Stimulated activated effector memory CD8-positive, alpha-beta T cell treated with anti-CD3 and anti-CD28 coated beads, Interleukin-12 subunit alpha, Interleukin-12 subunit beta, amount 100 ng/mL, for 72 hours (primary cell): ENCODE results near the gene CLECL1.
"Not testable (repeated sequence)": the region's sequence is repeated elsewhere in the genome, so short reads cannot be mapped to it uniquely, and the experiment has no call there.

Source experiments
- ATAC-seq: fragments of 150-1000 bp; cut with Tn5 transposase; 2 replicates; pipeline ENCODE4 v1.10.0; 2021
- DNase-seq, 2 donors: peaks; one replicate each; pipeline ENCODE4 v3.0.0; 2021 to 2022; ENCODE audit warnings: low spot score in 2 of 2
- H3K27ac Mint-ChIP-seq: one replicate; pipeline ENCODE4 v1.8.0; 2022; ENCODE audit warnings: mild to moderate bottlenecking, mixed read lengths
- H3K36me3 Mint-ChIP-seq: one replicate; pipeline ENCODE4 v1.8.0; 2022; ENCODE audit warnings: mild to moderate bottlenecking, mixed read lengths
- H3K4me1 Mint-ChIP-seq: one replicate; pipeline ENCODE4 v1.8.0; 2022; ENCODE audit warnings: mixed read lengths
- H3K4me3 Mint-ChIP-seq: one replicate; pipeline ENCODE4 v1.8.0; 2022; ENCODE audit warnings: mild to moderate bottlenecking, mixed read lengths
- H3K9me3 Mint-ChIP-seq: one replicate; pipeline ENCODE4 v1.8.0; 2022; ENCODE audit warnings: mixed read lengths

CLECL1 gene

DNA sequence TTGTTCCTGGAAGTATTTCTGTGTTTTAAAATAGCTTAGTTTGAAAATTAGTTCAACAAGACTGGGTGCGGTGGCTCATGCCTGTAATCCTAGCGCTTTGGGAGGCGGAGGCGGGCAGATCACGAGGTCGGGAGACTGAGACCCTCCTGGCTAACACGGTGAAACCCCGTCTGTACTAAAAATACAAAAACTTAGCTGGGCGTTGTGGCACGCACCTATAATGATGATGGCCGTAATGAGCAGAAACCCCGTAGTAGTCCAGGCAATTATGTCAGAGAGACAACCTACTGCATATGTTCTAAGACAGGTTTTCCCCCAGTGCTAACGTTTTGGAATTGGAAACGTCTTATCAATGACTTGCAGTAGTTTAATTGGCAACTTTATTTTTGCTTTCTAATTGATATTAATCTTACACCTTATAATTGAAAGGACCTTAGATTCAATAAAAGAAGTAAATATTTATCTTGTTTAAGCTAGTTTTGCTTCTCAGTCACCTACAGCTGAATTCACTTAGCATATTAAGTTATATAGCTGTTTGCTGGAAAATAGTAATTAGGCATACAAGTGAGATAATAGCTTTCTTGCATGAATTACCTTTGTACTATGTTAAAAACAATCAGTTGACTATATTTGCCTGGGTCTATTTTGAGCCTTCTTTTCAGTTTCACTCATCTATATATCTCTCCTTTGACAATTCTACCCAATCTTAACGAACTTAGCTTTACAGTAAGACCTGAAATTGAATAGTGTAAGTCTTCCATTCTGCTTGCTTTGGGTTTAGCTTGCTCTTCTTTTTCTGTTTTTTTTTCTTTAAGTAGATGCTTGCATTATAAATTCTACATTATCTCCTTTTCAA lies 15.6 kb downstream of the CLECL1 start:
- Mint-ChIP-seq H3K36me3 (peaks cover 4% of the 10 kb centered on the region), H3K4me3 (no peak overlapping the region), H3K9me3 (no peaks in the 10 kb centered on the region), H3K4me1 (peaks cover 16% of the 10 kb centered on the region), H3K27ac (no peak overlapping the region)
- no peak for DNase-seq
- no peak for ATAC-seq

DNA sequence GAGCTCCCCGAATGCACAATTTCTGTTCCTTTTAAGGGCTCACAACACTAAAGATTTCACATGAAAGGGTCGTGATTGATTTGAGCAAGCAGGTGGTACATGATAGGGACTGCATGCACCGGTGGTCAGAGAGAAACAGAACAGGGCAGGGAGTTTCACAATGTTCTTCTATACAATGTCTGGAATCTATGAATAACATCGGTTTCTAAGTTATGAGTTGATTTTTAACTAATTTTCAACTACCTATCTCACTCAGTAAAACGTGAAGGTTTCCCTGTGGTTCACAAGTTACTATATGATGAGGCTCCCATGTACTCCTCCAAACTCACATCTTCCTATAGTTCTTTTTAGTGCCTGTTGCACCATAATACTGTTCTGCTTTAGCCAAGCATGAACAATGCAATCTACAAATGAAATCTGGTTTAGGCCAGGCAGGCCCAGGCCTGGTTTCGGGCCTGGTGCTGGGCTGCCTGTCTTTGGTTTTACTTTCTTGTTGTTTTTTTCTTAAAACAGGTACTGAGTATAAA lies 19.8 kb downstream of the CLECL1 start:
- H3K4me3 Mint-ChIP-seq, H3K9me3 Mint-ChIP-seq, H3K36me3 Mint-ChIP-seq, DNase-seq: not testable (repeated sequence)
- Mint-ChIP-seq H3K27ac (peak overlapping the region; percentile 36), H3K4me1 (peaks cover 43% of the 10 kb centered on the region)
- peak; percentile 83 for ATAC-seq

DNA sequence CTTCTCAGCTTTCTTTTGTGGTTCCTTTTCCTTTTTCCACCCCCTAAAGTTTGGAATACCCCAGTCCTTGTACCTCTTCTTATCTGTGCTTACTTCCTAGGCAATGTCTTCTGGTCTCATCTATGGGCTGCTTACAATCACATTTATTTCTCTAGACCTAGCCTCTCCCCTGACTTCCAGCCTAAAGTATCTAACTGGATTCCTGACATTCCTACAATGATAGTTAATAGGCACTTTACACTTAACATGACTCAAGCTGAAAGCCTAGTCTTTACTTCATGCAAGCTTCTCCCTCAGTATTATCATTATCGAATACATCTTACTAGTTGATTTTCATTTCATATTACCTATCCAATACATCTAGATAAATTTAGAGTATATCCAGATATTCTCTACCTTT lies 21.2 kb downstream of the CLECL1 start:
- Mint-ChIP-seq H3K27ac (no peak overlapping the region), H3K9me3 (no peaks in the 10 kb centered on the region), H3K36me3 (peaks cover 4% of the 10 kb centered on the region), H3K4me1 (peaks cover 57% of the 10 kb centered on the region), H3K4me3 (no peak overlapping the region)
- no peak for ATAC-seq
- DNase-seq = no peak

DNA sequence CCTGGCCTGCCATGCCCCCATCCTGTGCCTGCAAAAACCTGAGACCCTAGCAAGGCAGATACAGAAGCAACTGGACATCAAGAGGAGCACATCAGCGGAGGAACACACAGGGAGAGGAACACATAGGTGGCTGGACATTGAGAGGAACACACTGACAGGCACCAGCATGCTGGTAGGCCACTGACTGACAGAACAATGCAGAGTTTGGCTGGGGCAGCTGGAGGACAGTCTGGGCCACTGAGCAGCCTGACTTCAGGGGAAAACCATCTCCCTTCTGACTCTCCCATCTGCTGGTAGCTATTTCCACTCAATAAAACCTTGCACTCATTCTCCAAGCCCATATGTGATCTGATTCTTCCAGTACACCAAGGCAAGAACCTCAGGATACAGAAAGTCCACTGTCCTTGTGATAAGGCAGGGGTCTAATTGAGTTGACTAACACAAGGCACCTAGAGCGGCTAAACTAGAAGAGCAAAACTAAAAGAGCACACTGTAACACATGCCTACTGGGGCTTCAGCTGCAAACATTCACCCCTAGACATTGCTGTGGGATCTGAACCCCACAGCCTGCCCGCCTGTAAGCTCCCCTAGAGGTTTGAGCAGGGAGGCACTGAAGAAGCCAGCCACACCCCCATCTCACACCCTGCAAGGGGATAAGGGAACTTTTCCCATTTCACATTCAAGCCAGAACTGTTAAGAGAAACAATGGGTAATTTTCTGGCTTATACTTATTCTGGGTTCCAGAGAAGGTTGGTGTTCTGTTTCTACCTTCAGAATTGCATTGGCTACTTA lies 22.1 kb downstream of the CLECL1 start:
- DNase-seq (no peak), ATAC-seq (no peak)
- peaks cover 5% of the 10 kb centered on the region for H3K36me3 Mint-ChIP-seq
- peaks cover 59% of the 10 kb centered on the region for H3K4me1 Mint-ChIP-seq
- H3K4me3 Mint-ChIP-seq = no peak overlapping the region
- no peaks in the 10 kb centered on the region for H3K9me3 Mint-ChIP-seq
- H3K27ac Mint-ChIP-seq = peak overlapping the region; percentile 26

DNA sequence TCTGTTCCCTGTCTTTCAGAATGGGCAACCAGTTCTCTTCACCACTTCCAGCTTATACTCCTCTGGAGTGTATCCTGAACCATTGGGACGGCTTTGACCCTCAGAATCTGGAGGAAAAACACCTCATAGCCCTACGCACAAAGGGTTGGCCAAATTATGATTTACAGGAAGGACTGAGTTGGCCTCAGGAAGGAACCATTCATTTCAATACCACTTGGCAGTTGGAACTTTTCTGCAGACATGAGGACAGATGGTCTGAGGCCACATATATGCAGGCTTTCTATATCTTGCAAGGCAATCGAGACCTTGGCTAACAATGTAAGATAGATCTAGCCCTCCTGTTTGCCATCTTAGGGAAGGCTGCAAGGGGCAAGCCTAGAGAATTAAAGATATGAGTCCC lies 24.0 kb downstream of the CLECL1 start:
- ATAC-seq (no peak), DNase-seq (no peak)
- Mint-ChIP-seq H3K9me3 (no peaks in the 10 kb centered on the region), H3K4me1 (peaks cover 63% of the 10 kb centered on the region), H3K4me3 (no peak overlapping the region), H3K27ac (peak overlapping the region; percentile 95), H3K36me3 (peaks cover 5% of the 10 kb centered on the region)

DNA sequence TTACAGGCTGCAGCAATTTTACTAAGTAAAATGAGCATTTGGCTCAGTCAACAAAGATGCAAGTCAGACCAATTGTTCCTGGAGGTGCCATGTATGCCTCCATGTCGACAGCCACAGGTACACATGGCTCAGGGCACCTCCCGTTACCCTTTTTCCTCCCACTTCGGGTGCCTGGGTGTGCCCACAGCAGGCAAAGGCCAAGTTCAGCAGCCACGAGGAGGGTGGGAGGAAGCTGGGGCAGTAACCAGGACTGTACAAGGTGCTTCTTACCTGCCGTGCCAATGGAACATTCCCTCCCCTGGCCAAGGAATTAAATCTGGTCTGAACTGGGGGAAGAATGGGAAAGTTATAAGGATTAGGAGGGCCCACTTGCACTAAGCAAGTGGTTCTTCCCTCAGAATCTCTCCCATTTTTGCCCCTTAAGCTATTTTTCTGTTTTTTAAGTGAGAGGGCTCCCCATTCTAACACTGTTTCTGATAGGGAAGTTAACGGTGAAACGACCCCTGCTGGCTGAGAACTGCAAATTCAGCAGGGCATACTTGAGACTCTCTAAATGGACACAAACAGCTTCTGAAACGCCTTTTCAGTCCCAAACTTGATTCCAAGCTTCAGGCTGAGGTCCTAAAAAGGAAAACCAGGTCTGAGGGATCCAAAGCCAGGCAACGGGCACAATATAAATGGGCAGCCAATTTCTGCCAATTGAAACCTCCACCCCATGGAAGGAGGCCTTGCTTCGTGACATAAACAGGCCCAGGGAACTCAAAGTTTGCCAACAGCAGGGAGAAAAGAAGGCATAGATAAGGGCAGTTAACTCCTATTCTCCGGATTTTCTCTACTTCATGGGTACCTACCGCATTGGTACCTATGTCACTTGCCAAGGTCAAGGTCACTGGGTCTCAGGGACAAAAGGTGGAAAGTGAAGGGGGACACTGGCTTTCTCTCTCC lies 24.8 kb downstream of the CLECL1 start:
- no peaks in the 10 kb centered on the region for H3K9me3 Mint-ChIP-seq
- peak overlapping the region; percentile 72 for H3K4me3 Mint-ChIP-seq
- H3K36me3 Mint-ChIP-seq = peaks cover 5% of the 10 kb centered on the region
- peak; percentile 83 for ATAC-seq
- H3K4me1 Mint-ChIP-seq = peaks cover 63% of the 10 kb centered on the region
- peak overlapping the region; percentile 95 for H3K27ac Mint-ChIP-seq
- peak; percentile 42 to 80 for DNase-seq

DNA sequence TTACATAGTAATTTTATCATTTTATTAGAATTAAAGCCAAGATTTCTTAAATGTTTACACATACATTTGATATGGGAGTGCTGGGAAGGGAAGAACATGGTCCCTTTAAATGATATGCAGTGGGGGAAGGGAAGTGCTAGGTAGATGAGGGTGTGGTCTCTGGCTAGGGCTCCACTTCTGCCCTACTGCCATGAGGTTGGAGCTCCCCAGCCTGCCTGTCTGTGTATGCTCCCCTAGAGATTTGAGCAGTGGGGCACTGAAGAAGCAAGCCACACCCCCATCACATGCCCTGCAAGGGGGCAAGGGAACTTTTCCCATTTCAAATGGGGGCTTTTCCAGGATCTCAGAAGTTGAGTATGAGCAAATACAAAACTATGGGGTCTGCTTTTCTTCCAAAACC lies 25.5 kb downstream of the CLECL1 start:
- H3K9me3 Mint-ChIP-seq = no peaks in the 10 kb centered on the region
- H3K27ac Mint-ChIP-seq = peak overlapping the region; percentile 95
- H3K4me1 Mint-ChIP-seq = peaks cover 70% of the 10 kb centered on the region
- DNase-seq (no peak), ATAC-seq (peak; percentile 47)
- H3K4me3 Mint-ChIP-seq = peak overlapping the region; percentile 72
- H3K36me3 Mint-ChIP-seq = peaks cover 7% of the 10 kb centered on the region

DNA sequence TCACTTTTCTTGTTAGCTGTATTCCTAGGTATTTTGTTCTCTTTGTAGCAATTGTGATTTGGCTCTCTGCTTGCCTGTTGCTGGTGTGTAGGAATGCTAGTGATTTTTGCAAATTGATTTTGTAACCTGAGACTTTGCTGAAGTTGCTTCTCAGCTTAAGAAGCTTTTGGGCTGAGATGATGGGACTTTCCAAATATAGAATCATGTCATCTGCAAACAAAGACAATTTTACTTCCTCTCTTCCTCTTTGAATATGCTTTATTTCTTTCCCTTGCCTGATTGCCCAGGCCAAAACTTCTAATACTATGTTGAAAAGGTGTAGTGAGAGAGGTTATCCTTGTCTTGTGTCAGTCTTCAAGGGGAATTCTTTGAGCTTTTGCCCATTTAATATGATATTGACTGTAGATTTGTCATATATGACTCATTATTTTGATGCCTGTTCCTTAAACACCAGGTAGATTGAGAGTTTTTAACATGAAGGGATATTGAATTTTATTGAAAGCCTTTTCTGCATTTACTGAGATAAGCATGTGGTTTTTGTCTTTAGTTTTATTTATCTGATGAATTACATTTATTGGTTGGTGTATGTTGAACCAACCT lies 26.7 kb downstream of the CLECL1 start:
- peak overlapping the region; percentile 50 for H3K27ac Mint-ChIP-seq
- H3K4me3 Mint-ChIP-seq = no peak overlapping the region
- no peaks in the 10 kb centered on the region for H3K9me3 Mint-ChIP-seq
- no peak for DNase-seq
- no peak for ATAC-seq
- H3K4me1 Mint-ChIP-seq = peaks cover 74% of the 10 kb centered on the region
- H3K36me3 Mint-ChIP-seq = peaks cover 19% of the 10 kb centered on the region

DNA sequence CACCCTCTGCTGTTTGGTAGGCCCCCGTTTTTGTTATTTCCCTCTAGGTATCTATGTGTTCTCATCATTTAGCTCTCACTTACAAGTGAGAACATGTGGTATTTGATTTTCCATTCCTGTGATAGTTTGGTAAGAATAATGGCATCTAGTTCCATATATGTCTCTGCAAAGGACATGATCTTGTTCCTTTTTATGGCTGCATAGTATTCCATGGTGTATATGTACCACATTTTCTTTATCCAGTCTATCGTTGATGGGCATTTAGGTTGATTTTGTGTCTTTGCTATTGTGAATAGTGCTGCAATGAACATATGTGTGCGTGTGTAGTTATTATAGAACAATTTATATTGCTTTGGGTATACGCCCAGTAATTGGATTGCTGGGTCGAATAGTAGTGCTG lies 28.3 kb downstream of the CLECL1 start:
- not testable (repeated sequence) for DNase-seq, ATAC-seq, H3K9me3 Mint-ChIP-seq, H3K4me3 Mint-ChIP-seq, H3K27ac Mint-ChIP-seq
- Mint-ChIP-seq H3K36me3 (peaks cover 35% of the 10 kb centered on the region), H3K4me1 (peaks cover 76% of the 10 kb centered on the region)

DNA sequence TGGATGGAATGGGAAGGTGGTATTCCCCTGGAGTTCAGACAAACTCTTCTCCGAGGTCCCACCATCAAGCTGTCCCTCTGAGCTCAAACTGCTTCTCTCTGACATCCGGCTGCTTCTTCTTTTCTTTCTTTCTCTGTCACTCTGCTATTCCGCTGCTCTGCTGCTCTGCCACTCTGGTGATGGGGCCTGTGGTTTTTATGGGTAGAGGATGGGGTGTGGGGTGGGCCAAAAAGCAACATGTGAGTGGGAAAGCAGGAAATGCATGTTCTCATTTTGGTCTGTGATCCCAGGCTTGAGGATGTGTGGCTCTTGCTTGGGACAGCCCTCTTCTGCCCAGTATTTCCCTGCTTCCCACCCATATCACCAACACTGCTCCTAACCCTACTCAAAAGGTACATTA lies 30.6 kb downstream of the CLECL1 start:
- Mint-ChIP-seq H3K4me1 (peaks cover 74% of the 10 kb centered on the region), H3K27ac (peak overlapping the region; percentile 95), H3K4me3 (peak overlapping the region; percentile 72), H3K9me3 (no peaks in the 10 kb centered on the region), H3K36me3 (peaks cover 58% of the 10 kb centered on the region)
- peak in 1 of 2 donors; percentile 78 for DNase-seq
- peak; percentile 71 for ATAC-seq

DNA sequence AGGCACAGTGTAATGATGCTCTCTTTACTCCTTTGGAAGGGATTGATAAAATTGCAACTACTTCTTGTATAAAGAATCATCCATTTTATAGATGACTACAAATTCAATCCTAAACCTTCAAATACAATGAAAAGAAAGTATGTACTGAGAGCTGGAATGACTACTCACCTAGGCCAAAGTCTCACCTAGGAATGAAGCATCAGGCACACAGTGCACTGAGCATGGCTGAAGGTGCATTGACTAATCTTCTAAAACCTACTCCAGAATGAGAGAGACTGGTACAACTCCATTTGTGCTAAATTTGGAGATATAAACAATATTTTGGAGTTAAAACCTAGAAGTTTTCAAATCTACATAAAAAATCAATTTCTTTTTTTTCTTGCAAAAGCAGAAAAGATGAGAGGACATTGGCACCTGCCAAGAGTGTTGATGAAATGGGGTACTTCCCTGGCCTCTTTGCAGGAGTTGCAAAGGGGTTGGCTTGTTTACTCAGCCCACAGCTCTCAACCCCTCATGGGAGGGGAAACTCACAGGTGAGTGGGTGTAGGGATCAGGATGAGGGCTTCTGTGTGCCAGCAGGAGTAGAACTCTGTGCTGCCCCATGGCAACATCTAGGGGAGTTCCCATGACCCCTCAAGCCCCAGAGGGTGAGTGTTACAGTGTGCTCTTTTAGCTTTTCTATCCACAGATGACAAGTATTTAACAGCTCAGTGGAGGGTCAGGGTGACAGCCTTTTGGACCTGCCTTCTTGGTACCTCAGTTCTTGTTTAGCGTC lies 31.3 kb downstream of the CLECL1 start:
- Mint-ChIP-seq H3K27ac (peak overlapping the region; percentile 95), H3K36me3 (peaks cover 65% of the 10 kb centered on the region), H3K9me3 (no peaks in the 10 kb centered on the region), H3K4me1 (peaks cover 73% of the 10 kb centered on the region), H3K4me3 (peak overlapping the region; percentile 72)
- ATAC-seq = peak; percentile 78
- DNase-seq = no peak

DNA sequence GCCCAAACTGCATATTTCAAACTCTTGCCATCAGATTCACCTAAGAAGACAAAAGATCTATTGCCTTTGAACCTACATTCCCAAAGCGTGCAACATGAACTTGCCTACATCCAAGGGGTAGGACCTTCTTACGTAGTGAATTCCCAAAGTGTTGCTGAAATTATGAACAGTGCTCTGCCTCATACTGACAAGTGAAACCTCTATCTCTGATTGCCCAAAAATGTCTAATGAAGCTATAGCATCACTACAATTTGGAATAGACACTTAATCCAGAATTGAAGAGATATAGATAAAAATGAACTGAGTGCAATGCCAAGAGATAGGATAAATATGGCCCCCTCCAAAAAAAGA lies 32.3 kb downstream of the CLECL1 start:
- peaks cover 2% of the 10 kb centered on the region for H3K9me3 Mint-ChIP-seq
- peaks cover 70% of the 10 kb centered on the region for H3K36me3 Mint-ChIP-seq
- DNase-seq = no peak
- no peak for ATAC-seq
- peak overlapping the region; percentile 72 for H3K4me3 Mint-ChIP-seq
- peaks cover 65% of the 10 kb centered on the region for H3K4me1 Mint-ChIP-seq
- H3K27ac Mint-ChIP-seq = peak overlapping the region; percentile 95

DNA sequence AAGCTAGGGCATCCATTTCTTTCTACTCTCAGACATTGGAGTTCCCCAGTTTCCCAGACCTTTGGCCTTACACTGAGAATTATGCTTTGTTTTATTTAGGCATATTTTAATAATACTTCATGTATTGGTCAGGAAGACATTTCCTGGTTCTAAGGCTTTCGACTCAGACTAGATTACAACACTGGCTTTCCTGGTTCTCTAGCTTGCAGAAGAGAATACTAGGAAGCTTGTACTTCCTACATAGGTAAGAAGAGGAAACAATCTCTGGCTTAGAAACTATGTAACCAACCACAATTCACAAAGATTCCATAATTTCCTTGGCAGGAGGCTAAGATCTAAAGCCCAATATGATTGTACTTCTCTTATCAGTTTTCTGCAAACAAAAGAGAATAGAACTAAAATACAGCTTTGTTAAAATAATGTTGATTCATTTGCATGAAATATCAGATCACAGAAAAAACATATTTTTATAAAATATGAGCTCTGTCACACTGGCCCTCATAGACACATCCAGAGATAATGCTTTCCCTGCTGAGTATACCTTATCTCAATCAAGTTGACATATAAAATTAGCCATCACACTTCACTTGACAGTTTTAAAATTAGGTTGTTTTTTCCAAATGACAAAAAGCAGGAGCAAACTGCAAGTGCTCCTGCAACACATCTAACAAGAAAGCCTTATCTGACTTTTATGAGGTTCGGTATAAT lies 32.8 kb downstream of the CLECL1 start:
- Mint-ChIP-seq H3K4me3 (no peak overlapping the region), H3K9me3 (peaks cover 4% of the 10 kb centered on the region), H3K36me3 (peaks cover 75% of the 10 kb centered on the region), H3K27ac (peak overlapping the region; percentile 95), H3K4me1 (peaks cover 65% of the 10 kb centered on the region)
- ATAC-seq = no peak
- no peak for DNase-seq
